Camera-type eye (tissue), 1 donor: ENCODE results near the gene AVPR2. TPM values are rescaled to one million over a fixed set of nuclear protein-coding genes. Genes with fewer than 3 reads are reported as not detected.

Source experiments
- total RNA-seq: library from RNA; depleted of rRNA; stranded (reverse); fragments of >200 nt; gene quantifications from one replicate; pipeline ENCODE4 v1.2.3, GENCODE V29; 2014

Gene AVPR2
- total RNA-seq: 0.99 TPM

DNA sequence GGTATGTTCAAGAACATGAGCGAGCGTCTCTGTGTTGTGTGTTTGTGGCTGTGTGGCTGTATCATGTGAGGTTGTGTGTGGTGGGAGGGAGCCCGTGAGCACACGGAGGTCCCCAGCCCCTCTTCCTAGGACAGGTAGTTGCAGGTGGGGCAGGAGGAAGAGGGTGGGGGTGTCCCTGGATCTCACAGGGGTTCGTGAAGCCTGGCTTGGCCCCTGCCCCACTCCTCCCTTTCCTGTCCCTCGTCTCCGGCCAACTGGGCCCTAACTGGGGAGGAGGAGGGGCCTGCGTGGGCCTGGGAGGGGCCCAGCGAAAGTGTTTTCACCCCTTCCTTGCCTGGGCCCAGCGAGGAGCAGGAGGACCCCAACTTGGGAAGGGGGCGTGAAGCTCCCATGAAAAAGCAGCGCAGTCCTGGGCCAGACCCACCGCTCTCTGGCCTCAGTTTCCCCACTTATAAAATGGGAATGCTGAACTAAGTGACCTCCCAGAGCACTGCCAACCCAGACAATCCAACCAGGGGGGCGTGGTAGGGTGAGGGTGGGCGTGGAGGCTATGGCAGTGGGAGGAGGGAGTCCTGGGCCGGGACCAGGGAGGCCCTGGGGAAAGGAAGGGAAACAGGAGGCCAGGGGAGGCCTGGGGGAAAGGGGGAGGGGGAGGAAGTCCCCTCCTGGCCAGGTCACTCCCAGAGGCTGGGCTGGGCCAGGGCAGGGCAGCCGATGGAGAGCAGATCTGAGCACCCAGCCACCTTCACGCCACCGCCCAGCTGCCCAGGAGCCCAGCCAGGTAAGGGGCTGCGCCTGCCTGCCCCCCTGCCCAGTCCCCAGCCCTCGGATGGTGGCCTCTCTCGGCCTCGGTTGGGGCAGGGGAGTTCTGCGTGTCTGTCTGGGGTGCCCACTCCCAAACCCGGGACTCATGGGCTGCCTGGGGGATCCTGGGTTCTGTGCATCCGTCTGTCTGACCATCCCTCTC lies at the start of gene AVPR2:
TSS of gene AVPR2 (plus strand) at position 683 of the 967 bp plus-strand sequence. CDS start 473 bp downstream, outside the sequence.

DNA sequence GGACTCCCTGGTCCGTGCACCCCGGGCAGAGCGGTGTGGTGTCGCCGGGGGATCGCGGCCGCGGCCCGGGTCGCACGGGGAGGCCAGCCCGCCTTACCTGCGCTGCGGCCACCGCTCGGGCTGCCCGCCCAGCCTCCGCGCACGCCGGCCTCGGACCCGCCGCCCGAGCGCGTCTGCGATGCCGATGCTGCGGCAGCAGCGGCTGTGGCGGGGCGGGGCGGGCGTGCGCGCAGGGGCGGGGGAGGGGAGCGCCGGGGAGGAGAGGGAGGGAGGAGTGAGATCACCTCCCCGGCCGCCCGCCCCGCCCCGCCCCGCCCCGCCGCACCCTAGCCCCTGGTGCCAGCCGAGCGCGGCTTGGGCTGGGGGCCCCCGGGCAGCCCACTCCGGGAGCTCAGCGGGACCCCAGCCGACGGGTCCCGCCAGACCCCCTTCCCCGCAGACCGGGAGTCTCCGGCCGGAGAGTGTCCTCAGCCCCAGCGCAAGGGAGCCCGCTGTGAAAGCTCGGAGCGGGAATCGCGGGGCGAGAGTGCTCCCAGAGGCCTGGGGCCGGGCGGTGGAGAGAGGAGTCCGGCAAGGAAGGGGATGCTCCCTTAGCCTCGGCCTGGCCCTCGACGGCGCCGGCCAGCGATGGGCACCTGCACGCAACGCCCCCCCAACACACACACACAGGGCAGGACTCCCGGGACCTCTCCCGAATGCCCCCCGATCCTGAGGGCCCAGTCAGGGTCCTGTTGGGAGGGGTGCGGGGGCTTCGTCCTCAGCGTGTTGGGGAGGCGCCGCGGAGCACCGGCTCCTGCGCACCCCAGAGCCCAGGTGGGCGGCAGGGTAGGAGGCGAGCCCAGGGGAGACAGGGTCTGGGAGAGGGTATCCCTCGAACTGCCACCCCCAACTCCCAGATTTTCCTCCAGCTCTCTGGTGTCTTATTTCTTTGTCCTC lies 18.2 kb upstream of the AVPR2 start, which contains the start of gene L1CAM:
TSS of gene L1CAM (minus strand) at position 206 of the 936 bp plus-strand sequence. CDS start 10,337 bp downstream, outside the sequence.

DNA sequence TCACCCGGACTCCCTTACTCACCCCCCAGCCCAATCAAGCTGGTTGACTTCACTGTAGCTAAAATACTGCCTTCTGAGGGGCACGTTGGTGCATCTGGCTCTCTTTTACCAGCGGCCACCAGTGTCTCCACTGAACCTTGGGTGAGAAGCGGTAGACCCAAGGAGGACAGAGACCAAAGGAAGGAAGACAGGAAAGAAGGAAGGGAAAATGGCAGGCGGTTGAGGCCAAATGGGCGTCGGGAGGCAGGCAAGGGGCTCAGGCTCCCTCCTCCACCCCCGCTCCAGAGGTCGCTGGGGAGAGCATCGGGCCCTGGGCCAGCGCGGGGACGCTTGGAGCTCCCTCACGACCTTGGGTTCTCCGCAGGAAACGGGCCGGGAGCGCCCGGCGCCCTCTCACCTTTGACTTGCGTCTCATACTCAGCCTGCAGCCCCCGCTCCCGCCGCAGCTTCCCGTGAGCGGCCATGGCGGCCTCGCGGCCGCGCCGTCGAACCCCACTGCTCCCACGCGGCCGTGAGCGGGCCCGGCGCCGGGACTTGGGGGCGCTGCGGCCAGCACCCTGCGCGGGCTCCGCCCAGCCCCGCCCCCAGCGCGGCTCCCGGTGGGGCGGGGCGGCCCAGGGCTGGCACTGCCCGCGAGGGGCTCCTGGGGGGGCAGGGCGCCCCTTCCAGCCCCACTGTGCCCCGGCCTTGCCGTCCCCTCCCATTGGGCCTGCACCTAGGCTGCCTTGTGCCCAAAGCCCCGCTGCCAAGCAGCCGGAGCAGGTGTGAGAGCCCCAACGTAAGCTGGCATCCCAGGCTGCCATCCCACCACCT lies 21.5 kb downstream of the AVPR2 start, which contains the start of gene ARHGAP4:
TSS of gene ARHGAP4 (minus strand) at position 526 of the 813 bp plus-strand sequence. CDS start at position 464, 62 bp downstream.

DNA sequence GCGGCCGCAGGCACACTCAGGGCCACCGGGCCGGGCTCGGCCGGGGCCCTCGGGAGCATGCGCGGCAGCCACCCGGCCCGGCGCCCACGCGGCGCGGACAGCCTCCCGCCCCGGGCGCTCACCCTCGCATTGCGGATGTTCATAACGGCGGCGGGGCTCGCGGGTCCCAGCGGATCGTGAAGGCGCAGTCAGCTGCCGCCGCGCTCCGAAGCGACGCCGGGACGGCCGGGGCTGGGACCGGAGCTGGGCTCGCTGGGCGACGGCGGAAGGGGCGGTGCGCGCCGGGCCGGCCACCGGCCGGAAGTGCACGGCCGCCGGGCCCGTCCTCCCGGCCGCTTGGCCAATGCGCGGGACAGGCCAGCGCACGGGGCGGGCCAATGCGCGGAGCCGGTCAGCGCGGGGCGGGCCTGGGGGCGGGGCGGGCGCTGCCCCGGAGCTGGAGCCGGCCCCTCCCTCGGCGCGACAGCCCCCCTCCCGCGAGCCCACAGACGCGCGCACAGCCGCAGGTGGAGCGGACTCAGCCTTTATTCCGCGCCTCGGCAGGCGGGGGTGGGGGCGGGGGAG lies 30.4 kb downstream of the AVPR2 start, which contains the start of gene NAA10:
TSS of gene NAA10 (minus strand) at position 276 of the 564 bp plus-strand sequence. CDS start at position 143, 133 bp downstream.

DNA sequence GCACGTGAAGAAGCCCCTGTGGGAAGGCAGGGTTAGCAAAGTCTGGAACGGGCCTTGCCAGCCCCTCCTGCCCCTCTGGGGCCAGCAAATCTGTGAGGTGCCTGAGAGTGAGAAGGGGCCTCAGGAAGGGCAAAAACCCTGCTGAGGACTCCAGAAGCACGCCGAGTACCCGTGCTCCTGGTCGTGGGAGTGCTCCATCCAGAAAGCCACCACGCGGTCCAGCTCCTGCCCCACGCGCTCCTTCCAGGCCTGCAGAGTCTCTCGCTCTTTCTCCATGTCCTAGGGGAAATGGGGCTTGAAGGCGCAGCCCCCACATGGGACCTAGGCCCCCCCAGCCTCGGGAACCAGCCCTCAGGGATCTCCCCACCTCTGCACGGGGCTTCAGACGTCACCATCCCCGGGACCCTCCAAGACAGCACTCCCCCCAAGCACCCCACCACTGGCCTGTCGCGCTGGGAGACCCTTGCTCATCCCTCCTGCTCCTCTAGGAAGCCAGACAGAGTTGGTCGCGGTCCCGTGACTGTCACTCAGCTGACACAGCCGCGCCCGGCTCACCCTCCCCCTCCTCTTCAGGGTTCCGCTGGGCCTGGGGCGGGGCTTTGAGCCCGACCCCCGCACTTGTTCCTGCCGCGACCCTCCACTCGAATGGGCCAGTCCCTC lies 39.8 kb downstream of the AVPR2 start, which contains the start of gene RENBP:
TSS of gene RENBP (minus strand) at position 504 of the 660 bp plus-strand sequence. CDS start at position 471, 33 bp downstream.

Other genes starting within 250 kb of the AVPR2 start
- gene PNCK, start 230.9 kb upstream of the AVPR2 start, total RNA-seq: 29.3 TPM
- 44.7 TPM for gene SLC6A8, start 216.7 kb upstream of the AVPR2 start, total RNA-seq
- gene BCAP31, start 180.3 kb upstream of the AVPR2 start, total RNA-seq: 57.0 TPM
- 13.4 TPM for gene ABCD1, start 179.8 kb upstream of the AVPR2 start, total RNA-seq
- gene PLXNB3, start 140.4 kb upstream of the AVPR2 start, total RNA-seq: 7.3 TPM
- 6.9 TPM for gene SRPK3, start 123.6 kb upstream of the AVPR2 start, total RNA-seq
- gene IDH3G, start 110.3 kb upstream of the AVPR2 start, total RNA-seq: 54.5 TPM
- 53.0 TPM for gene SSR4, start 110.0 kb upstream of the AVPR2 start, total RNA-seq
- 44.0 TPM for gene PDZD4, start 74.1 kb upstream of the AVPR2 start, total RNA-seq
- 57.3 TPM for gene L1CAM, start 18.5 kb upstream of the AVPR2 start, total RNA-seq
- gene ARHGAP4, start 21.6 kb downstream of the AVPR2 start, total RNA-seq: 37.3 TPM
- gene NAA10, start 30.4 kb downstream of the AVPR2 start, total RNA-seq: 35.3 TPM
- gene RENBP, start 40.0 kb downstream of the AVPR2 start, total RNA-seq: 10.0 TPM
- 41.3 TPM for gene HCFC1, start 67.1 kb downstream of the AVPR2 start, total RNA-seq
- gene TMEM187, start 68.1 kb downstream of the AVPR2 start, total RNA-seq: 4.7 TPM
- 22.9 TPM for gene IRAK1, start 115.2 kb downstream of the AVPR2 start, total RNA-seq
- 72.2 TPM for gene MECP2, start 193.0 kb downstream of the AVPR2 start, total RNA-seq
- gene OPN1LW, start 239.6 kb downstream of the AVPR2 start, total RNA-seq: 1.5 TPM